Activated CD8-positive, alpha-beta T cell treated with anti-CD3 and anti-CD28 coated beads for 36 hours (primary cell): Measurements from ENCODE around the gene TGM1. TPM values are rescaled to one million over a fixed set of nuclear protein-coding genes. Genes with fewer than 3 reads are reported as not detected.

Experiments used
- ATAC-seq: fragments of 200-7000 bp; cut with Tn5 transposase; one replicate; pipeline ENCODE4 v1.10.0; 2021; ENCODE audit warnings: mild to moderate bottlenecking, moderate library complexity
- CTCF ChIA-PET: fragments of 350-600 bp; sonication (Branson Sonifier 250); formaldehyde crosslinking; loops from one replicate; lab custom pipeline; 2021; ENCODE audit warnings: antibody characterized with exemption; lab: Charles Lee
- POLR2A ChIA-PET: fragments of 350-600 bp; sonication (Branson Sonifier 250); formaldehyde crosslinking; loops from one replicate; lab custom pipeline; 2021; ENCODE audit warnings: antibody characterized with exemption; lab: Charles Lee
- DNase-seq: peaks from one replicate; pipeline ENCODE4 v3.0.0-alpha.2; 2020
- H3K27ac Mint-ChIP-seq: one replicate; pipeline ENCODE4 v1.8.0; 2021; ENCODE audit warnings: mild to moderate bottlenecking, mixed read lengths
- H3K27me3 Mint-ChIP-seq: one replicate; pipeline ENCODE4 v1.8.0; 2021; ENCODE audit warnings: mixed read lengths
- H3K36me3 Mint-ChIP-seq: one replicate; pipeline ENCODE4 v1.8.0; 2021; ENCODE audit warnings: low read depth, mixed read lengths
- H3K4me1 Mint-ChIP-seq: one replicate; pipeline ENCODE4 v1.8.0; 2021; ENCODE audit warnings: low read depth, mixed read lengths
- H3K4me3 Mint-ChIP-seq: one replicate; pipeline ENCODE4 v1.8.0; 2021; ENCODE audit warnings: mild to moderate bottlenecking, moderate library complexity, mixed read lengths
- H3K9me3 Mint-ChIP-seq: one replicate; pipeline ENCODE4 v1.8.0; 2021; ENCODE audit warnings: mixed read lengths
- CTCF ChIP-seq: fragments of 200-600 bp; IDR thresholded peaks from one replicate; pipeline ENCODE4 v1.8.0; 2022; ENCODE audit warnings: antibody characterized with exemption, mild to moderate bottlenecking
- intact Hi-C: fragments of 100-400 bp; cut with micrococcal nuclease; formaldehyde crosslinking; loops from one replicate; pipeline ENCODE4 v1.10.0; 2022
- total RNA-seq, 2 experiments: library from RNA; stranded (reverse); gene quantifications; one replicate each; pipeline ENCODE4 v1.2.3, GENCODE V29; 2021

Gene TGM1
- total RNA-seq, 2 experiments from 2014 or later = 3.0 to 3.1 TPM

GRCh38 chr14:24261256-24261968, 1.6 kb downstream of the TGM1 start:
- H3K27ac Mint-ChIP-seq = no peak overlapping the region
- H3K9me3 Mint-ChIP-seq = no peaks in the 10 kb centered on the region
- no peaks in the 10 kb centered on the region for H3K36me3 Mint-ChIP-seq
- no peak overlapping the region for H3K4me3 Mint-ChIP-seq
- intact Hi-C loops = no loop called here
- ChIA-PET POLR2A (interaction anchor here (0.8 to 2.0 kb wide), 2 partner anchors 10 to 29 kb away, joined by 3 to 10 read pairs; partner anchors contain the start of gene RABGGTA), CTCF (interaction anchor here (0.9 to 2.1 kb wide), 5 partner anchors 10 to 76 kb away, joined by 3 to 9 read pairs (median 4); partner anchors contain the start of genes RABGGTA and TINF2)
- H3K27me3 Mint-ChIP-seq = no peaks in the 10 kb centered on the region
- no peak for TF ChIP-seq CTCF
- no peak for ATAC-seq
- no peaks in the 10 kb centered on the region for H3K4me1 Mint-ChIP-seq
- no peak for DNase-seq

- TF ChIP-seq CTCF = no peak
- intact Hi-C loops = no loop called here
- ATAC-seq (no peak), DNase-seq (no peak)
- no peaks in the 10 kb centered on the region for H3K9me3 Mint-ChIP-seq
- no peaks in the 10 kb centered on the region for H3K27me3 Mint-ChIP-seq
- POLR2A ChIA-PET = interaction anchor here (2.0 kb wide), 1 partner anchor 10 kb away, joined by 10 read pairs; the partner anchor contains the start of gene RABGGTA
- no peak overlapping the region for H3K27ac Mint-ChIP-seq
- CTCF ChIA-PET = interaction anchor here (1.1 kb wide), 1 partner anchor 48 kb away, joined by 3 read pairs; no protein-coding TSS in a partner anchor
- no peaks in the 10 kb centered on the region for H3K4me1 Mint-ChIP-seq
- H3K36me3 Mint-ChIP-seq = no peaks in the 10 kb centered on the region
- H3K4me3 Mint-ChIP-seq = no peak overlapping the region
These were observed 2.2 kb downstream of the TGM1 start for GRCh38 chr14:24260780-24261157.

- Mint-ChIP-seq H3K27ac (no peak overlapping the region), H3K9me3 (no peaks in the 10 kb centered on the region), H3K4me1 (no peaks in the 10 kb centered on the region), H3K4me3 (no peak overlapping the region), H3K36me3 (no peaks in the 10 kb centered on the region), H3K27me3 (no peaks in the 10 kb centered on the region)
- ChIA-PET POLR2A (interaction anchor here (2.0 kb wide), 1 partner anchor 11 kb away, joined by 10 read pairs; the partner anchor contains the start of gene RABGGTA), CTCF (interaction anchor here (1.1 kb wide), 1 partner anchor 49 kb away, joined by 3 read pairs; no protein-coding TSS in a partner anchor)
- no peak for TF ChIP-seq CTCF
- no peak for DNase-seq
- intact Hi-C loops = no loop called here
- ATAC-seq = no peak
These were observed 2.8 kb downstream of the TGM1 start for GRCh38 chr14:24260026-24260779.

GRCh38 chr14:24259282-24260025, 3.5 kb downstream of the TGM1 start:
- no peaks in the 10 kb centered on the region for H3K9me3 Mint-ChIP-seq
- no peak overlapping the region for H3K27ac Mint-ChIP-seq
- no peak for DNase-seq
- no peaks in the 10 kb centered on the region for H3K27me3 Mint-ChIP-seq
- no peaks in the 10 kb centered on the region for H3K4me1 Mint-ChIP-seq
- TF ChIP-seq CTCF = no peak
- intact Hi-C loops = no loop called here
- H3K36me3 Mint-ChIP-seq = no peaks in the 10 kb centered on the region
- ATAC-seq = no peak
- H3K4me3 Mint-ChIP-seq = no peak overlapping the region
- POLR2A ChIA-PET = interaction anchor here (1.0 kb wide), 1 partner anchor 11 kb away, joined by 3 read pairs; no protein-coding TSS in a partner anchor
- CTCF ChIA-PET = interaction anchor here (1.0 to 27.8 kb wide), 2 partner anchors 17 to 41 kb away, joined by 3 to 873 read pairs; partner anchors contain the start of genes CIDEB, DHRS1, LTB4R and LTB4R2
